ENCODE data around the gene SETSIP.
"Not testable (repeated sequence)": the region's sequence is repeated elsewhere in the genome, so short reads cannot be mapped to it uniquely, and the experiment has no call there.

Gene SETSIP

GRCh38 chr1:92045766-92046495 lies 29.3 kb downstream of the SETSIP start:
- DNase-seq, result no peak

GRCh38 chr1:92043621-92044020 lies 31.6 kb downstream of the SETSIP start:
- no peak for DNase-seq

- no peak for DNase-seq
Measured at GRCh38 chr1:92040971-92041370, 34.2 kb downstream of the SETSIP start.

GRCh38 chr1:92038695-92039346 lies 36.4 kb downstream of the SETSIP start:
- no peak for DNase-seq

- no peak for DNase-seq
Measured at GRCh38 chr1:92037400-92037799, 37.8 kb downstream of the SETSIP start.

GRCh38 chr1:92031281-92032110 lies 43.7 kb downstream of the SETSIP start:
- no peak for DNase-seq

- peak in 1 of 2 experiments; percentile 10 for DNase-seq
Measured at GRCh38 chr1:92030656-92031107, 44.5 kb downstream of the SETSIP start.

GRCh38 chr1:92029241-92029922 lies 45.8 kb downstream of the SETSIP start:
- DNase-seq, result peak in 1 of 2 experiments; percentile 26

- peak; percentile 59 to 64 for DNase-seq
Measured at GRCh38 chr1:92026806-92027205, 48.4 kb downstream of the SETSIP start.

GRCh38 chr1:92026042-92026441 lies 49.2 kb downstream of the SETSIP start:
- not testable (repeated sequence) for DNase-seq
